GM19463 (cell line): ENCODE measurements around the gene MPP3.

Experiments
- ATAC-seq: cut with Tn5 transposase; IDR thresholded peaks from one replicate; pipeline ENCODE4 v1.9.1; 2021; ENCODE audit warnings: mild to moderate bottlenecking, moderate library complexity; ENCODE audit not compliant: unreplicated experiment

Gene MPP3

GRCh38 chr17:43778337-43779144, 54.4 kb downstream of the MPP3 start, which contains the start of gene DUSP3:
TSS of gene DUSP3 (minus strand) at chr17:43778977. CDS start at chr17:43778924, 53 bp downstream.
- peak; percentile 83 for ATAC-seq

- no peak for ATAC-seq
Measured at GRCh38 chr17:43774304-43775250, 58.4 kb downstream of the MPP3 start.

- ATAC-seq: no peak
Measured at GRCh38 chr17:43772877-43773648, 59.9 kb downstream of the MPP3 start.

GRCh38 chr17:43771463-43771862, 61.5 kb downstream of the MPP3 start:
- ATAC-seq: no peak

DNA sequence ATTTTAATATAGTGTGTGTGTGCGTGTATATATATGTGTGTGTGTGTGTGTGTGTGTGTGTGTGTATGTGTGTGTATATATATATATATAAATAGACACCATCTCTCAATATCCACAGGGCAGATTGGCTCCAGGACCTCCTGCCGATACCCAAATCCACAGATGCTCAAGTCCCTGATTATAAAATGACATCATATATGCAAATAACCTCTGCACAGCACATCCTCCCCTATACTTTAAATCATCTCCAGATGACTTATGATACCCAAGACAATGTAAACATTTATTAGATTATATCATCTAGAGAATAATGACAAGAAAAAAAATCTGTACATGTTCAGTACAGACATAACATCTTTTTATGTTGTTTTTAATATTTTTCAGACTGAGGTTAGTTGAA, 62.0 kb downstream of the MPP3 start:
- no peak for ATAC-seq

DNA sequence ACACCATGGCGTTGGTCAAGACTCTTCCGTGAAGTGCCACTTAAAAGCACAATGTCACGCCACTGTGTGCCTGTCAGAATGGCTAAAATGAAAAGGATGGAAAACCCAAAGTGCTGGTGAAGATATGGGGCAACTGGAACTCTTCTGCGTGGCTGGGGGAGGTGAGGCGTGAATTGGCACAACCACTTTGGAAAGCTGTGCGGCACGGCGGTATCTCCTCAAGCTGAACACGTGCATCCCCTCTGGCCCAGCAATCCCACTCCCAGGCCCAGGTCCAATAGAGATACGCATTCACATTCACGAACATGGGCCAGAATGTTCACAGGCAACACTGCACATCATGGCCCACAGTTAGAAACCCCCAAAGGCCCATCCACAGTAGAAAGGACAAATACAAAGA, 63.1 kb downstream of the MPP3 start:
- no peak for ATAC-seq

DNA sequence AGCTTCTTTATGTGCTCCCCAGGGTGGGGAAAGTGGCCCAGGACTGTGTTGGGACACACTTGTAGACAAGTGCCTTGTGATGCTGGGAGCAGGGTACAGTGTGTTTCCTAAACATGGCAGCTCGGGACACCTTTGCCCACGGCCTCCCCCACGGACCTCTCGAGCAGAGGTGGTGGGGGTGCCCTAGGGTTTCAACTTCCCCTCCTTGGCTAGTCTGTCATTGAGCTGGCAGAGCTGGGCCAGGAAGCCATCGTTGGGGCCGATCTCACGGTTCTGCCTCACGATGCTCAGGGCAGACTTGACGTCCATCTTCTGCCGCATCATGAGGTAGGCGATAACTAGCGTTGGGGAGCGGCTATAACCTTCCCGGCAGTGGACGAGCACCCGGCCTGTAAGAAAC, 63.5 kb downstream of the MPP3 start:
- ATAC-seq: no peak

GRCh38 chr17:43768943-43769342, 64.0 kb downstream of the MPP3 start:
- no peak for ATAC-seq

- no peak for ATAC-seq
Measured at GRCh38 chr17:43768382-43768781, 64.6 kb downstream of the MPP3 start.

DNA sequence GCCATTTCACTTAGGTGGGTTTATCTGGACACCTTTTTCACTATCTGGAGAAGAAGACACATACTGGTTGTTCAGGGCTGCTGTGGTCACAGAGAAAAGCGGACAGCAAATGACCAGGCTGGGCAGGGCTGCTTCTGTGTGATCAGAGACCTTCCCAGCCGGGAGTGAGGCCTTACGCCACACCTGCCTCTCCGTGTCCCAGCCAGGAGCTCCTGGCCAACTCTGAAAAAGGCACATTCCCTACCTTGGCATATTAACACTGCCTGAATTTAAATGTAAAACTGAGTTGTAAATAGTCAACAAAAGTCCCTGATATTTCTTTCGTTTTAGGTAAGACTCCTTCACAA, 65.3 kb downstream of the MPP3 start:
- no peak for ATAC-seq

- no peak for ATAC-seq
Measured at GRCh38 chr17:43767053-43767712, 65.8 kb downstream of the MPP3 start.

DNA sequence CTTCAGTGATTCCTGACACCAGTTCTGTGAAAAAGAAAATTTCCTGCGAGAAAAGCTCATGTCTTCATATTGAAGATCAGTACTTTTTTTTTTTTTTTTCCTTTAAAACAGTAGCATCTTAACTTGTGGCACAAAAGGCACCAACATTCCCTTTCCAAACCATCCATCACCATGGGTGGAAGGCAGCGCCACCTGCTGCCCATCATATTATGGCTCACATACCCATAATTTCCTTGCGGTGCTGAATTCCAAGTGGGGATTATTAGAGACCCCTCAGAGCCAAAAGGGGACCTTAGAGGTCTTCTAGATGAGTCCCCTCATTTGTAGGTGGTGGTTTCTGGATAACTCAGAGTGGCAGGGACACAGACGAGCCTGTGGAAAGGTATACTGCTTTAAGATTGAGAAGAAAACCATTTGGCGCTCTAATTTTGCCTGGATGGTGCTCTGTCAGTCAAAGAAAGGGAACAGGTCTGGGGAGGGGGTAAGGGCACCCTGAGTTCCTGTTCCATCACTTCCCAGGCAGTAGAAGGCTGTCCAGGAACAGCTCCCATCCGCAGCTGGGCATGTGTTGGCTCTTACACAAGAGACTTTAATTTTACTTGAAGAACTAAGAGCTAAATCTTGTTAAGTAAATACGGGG, 66.4 kb downstream of the MPP3 start:
- no peak for ATAC-seq

DNA sequence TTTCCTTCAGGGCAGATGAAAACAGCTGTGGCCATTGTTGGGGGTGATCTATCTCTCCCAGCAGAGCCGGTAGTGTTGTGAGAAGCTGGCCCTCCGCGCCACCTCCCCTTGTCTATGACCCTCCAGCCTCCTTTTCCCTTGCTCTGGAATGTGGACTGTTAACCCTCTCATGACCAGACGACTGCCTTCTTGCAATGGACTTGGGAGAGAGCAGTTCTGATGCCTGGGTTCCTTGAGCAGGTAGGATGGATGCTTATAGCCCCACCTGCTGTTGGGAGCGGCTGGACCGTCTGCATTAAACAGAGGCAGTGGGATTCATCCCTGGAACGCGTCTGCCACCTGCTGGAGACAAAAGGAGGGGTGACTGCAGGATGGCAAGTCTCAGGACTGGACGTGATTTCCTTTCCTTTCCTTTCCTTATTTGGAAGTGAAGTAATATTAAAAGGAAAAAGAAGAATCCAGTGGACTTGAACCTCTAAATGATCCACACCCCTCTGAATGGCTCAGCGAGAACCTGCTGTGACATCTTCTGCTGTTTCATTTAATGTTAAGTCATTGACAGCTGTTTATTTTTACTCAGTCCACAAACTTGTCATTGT, 72.6 kb downstream of the MPP3 start:
- ATAC-seq: no peak

GRCh38 chr17:43759836-43760235, 73.1 kb downstream of the MPP3 start:
- ATAC-seq: no peak

GRCh38 chr17:43758497-43759174, 74.3 kb downstream of the MPP3 start, which contains the start of gene SOST:
TSS of gene SOST (minus strand) at chr17:43758791. CDS start at chr17:43758741, 50 bp downstream.
- ATAC-seq: no peak

DNA sequence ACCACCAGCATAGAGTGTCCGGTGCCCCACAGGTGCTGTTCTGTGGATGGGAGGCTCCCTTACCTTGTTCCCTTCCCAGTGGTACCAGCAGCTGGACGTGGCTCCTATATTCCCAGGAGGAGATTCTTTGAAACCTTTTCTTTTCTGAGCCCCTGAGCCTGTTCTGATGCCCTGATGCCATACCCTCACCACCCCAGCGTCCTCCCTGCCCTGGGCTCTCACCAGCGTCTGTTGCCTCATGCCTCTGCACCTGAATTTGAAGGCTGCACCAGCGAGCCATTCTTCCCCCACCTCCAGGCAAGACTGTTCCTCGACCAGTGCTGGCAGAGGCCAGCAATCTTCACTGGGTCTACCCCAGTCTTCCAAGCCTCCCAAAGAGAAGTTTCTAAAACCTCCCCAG, 74.9 kb downstream of the MPP3 start:
- no peak for ATAC-seq

GRCh38 chr17:43757171-43757660, 75.7 kb downstream of the MPP3 start:
- ATAC-seq: no peak

- ATAC-seq: no peak
Measured at GRCh38 chr17:43756201-43756600, 76.7 kb downstream of the MPP3 start.

DNA sequence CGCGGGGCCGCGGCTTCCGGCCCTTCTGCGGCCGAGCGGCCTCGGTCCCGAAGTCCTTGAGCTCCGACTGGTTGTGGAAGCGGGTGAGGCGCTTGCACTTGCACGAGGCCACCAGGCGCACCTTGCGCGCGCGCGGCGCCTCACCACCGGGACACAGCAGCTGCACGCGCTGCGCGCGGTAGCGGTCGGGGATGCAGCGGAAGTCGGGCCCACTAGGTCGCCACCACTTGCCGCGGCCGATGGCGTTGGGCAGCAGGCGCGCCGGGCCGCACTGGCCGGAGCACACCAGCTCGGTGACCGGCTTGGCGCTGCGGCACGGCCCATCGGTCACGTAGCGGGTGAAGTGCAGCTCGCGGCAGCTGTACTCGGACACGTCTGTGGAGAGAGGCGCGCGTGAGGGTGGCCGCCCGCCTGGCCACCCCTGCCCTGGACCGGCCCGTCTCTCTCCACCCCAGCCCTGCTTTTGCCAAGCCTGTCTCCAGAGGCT, 77.5 kb downstream of the MPP3 start:
- no peak for ATAC-seq
